ENCODE results near the gene SPOCK1. TPM values are rescaled to one million over a fixed set of nuclear protein-coding genes. Genes with fewer than 3 reads are reported as not detected.

SPOCK1 gene
- total RNA-seq, 1 donor from 2014 or later: 900 TPM

DNA sequence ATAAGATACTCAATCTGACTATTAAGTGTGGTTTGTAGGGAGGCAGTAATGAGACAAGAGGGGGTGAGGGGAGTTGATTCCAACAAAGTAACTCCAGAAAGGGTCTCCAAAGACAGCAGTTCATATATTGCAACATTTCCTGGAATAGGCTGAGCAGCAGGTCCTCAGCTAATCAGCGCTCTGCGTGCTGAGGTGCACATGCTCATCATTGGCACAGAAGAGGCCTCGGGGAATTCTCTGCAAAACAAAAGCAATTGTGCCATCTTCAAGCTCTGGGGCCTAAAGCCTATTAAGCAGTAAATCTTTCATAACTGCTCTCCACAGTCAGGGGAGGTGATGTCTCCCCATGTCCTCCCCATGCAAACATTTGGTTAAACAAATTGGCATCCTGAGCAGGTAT lies 357.3 kb downstream of the SPOCK1 start:
- Mint-ChIP-seq H3K36me3 (ENCODE audit: unreplicated experiment) (no peaks in the 10 kb centered on the region), H3K4me3 (ENCODE audit: unreplicated experiment) (no peak overlapping the region), H3K9me3 (ENCODE audit: unreplicated experiment) (no peaks in the 10 kb centered on the region), H3K27ac (ENCODE audit: unreplicated experiment) (no peak overlapping the region), H3K4me1 (ENCODE audit: unreplicated experiment) (peaks cover 35% of the 10 kb centered on the region), H3K27me3 (ENCODE audit: unreplicated experiment) (no peaks in the 10 kb centered on the region)
- TF ChIP-seq, protein P1, sequence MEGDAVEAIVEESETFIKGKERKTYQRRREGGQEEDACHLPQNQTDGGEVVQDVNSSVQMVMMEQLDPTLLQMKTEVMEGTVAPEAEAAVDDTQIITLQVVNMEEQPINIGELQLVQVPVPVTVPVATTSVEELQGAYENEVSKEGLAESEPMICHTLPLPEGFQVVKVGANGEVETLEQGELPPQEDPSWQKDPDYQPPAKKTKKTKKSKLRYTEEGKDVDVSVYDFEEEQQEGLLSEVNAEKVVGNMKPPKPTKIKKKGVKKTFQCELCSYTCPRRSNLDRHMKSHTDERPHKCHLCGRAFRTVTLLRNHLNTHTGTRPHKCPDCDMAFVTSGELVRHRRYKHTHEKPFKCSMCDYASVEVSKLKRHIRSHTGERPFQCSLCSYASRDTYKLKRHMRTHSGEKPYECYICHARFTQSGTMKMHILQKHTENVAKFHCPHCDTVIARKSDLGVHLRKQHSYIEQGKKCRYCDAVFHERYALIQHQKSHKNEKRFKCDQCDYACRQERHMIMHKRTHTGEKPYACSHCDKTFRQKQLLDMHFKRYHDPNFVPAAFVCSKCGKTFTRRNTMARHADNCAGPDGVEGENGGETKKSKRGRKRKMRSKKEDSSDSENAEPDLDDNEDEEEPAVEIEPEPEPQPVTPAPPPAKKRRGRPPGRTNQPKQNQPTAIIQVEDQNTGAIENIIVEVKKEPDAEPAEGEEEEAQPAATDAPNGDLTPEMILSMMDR (IDR thresholded peaks at IDR 0.05): no peak
- DNase-seq (ENCODE audit: extremely low spot score, unreplicated experiment): peak; percentile 4

DNA sequence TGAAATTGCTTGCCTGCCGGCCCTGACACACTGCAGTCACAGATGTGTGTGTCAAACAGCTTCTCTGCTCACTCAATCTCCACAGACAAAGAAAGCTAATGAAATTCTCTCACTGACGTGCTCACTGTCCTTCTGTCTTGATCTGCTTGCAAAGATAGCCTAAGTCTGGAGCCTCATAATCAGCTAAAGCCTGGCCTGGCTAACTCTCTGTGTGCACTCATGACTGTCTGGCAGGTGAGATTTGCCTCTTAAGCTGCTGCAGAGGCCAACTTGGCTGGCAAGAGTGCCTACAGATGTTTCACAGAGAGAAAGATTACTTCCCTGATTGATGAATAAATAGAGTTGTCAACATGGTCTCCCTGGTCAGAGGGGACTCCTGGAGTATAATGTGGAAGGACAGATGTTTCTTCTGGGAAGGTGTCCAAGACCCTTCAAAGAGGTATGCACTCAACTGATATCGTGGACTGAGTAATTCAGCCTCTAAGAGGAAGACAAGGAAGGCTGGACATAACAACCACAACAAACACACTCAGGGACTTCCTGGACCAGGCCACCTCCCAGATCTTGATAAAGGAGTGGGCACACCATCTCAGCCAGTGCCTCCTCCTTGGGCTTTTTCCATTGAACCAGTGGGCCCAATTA lies 362.0 kb downstream of the SPOCK1 start:
- Mint-ChIP-seq H3K27ac (ENCODE audit: unreplicated experiment) (no peak overlapping the region), H3K4me3 (ENCODE audit: unreplicated experiment) (no peak overlapping the region), H3K4me1 (ENCODE audit: unreplicated experiment) (peaks cover 10% of the 10 kb centered on the region), H3K36me3 (ENCODE audit: unreplicated experiment) (peaks cover 6% of the 10 kb centered on the region), H3K9me3 (ENCODE audit: unreplicated experiment) (no peaks in the 10 kb centered on the region), H3K27me3 (ENCODE audit: unreplicated experiment) (peaks cover 2% of the 10 kb centered on the region)
- DNase-seq (ENCODE audit: extremely low spot score, unreplicated experiment): no peak
- TF ChIP-seq, protein P1 (IDR thresholded peaks at IDR 0.05): no peak

DNA sequence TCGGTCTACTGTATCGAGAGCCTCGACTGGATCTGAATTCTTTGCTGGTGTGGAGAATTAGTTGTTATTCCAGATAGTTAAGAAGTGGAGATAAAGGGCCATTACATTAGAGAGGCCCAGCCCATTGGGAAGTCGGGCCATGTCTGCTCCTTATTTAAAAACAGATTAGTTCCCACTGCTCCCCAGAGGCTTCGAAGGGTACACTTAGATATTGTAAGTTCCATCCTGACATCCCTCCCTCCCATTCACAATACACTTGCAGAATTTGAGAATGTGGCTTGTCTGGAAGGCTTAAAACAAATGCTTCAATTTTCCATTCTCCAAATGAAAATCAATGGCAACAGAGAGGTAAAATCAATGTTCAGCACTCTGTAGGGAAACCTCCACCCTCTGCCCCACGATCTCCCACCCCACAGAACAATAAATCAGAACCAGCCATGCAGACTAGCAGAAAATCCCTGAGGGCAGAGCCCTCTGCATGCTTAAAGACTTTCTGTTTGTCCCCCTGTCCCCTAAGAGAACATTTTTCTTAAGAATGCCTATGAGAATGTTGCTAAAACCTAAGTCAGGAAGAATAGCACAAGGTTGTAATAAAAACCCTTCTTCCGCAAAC lies 364.1 kb downstream of the SPOCK1 start:
- DNase-seq (ENCODE audit: extremely low spot score, unreplicated experiment): no peak
- Mint-ChIP-seq H3K4me3 (ENCODE audit: unreplicated experiment) (no peak overlapping the region), H3K27ac (ENCODE audit: unreplicated experiment) (no peak overlapping the region), H3K36me3 (ENCODE audit: unreplicated experiment) (peaks cover 9% of the 10 kb centered on the region), H3K4me1 (ENCODE audit: unreplicated experiment) (peaks cover 2% of the 10 kb centered on the region), H3K27me3 (ENCODE audit: unreplicated experiment) (peaks cover 2% of the 10 kb centered on the region), H3K9me3 (ENCODE audit: unreplicated experiment) (no peaks in the 10 kb centered on the region)
- TF ChIP-seq, protein P1 (IDR thresholded peaks at IDR 0.05): no peak

DNA sequence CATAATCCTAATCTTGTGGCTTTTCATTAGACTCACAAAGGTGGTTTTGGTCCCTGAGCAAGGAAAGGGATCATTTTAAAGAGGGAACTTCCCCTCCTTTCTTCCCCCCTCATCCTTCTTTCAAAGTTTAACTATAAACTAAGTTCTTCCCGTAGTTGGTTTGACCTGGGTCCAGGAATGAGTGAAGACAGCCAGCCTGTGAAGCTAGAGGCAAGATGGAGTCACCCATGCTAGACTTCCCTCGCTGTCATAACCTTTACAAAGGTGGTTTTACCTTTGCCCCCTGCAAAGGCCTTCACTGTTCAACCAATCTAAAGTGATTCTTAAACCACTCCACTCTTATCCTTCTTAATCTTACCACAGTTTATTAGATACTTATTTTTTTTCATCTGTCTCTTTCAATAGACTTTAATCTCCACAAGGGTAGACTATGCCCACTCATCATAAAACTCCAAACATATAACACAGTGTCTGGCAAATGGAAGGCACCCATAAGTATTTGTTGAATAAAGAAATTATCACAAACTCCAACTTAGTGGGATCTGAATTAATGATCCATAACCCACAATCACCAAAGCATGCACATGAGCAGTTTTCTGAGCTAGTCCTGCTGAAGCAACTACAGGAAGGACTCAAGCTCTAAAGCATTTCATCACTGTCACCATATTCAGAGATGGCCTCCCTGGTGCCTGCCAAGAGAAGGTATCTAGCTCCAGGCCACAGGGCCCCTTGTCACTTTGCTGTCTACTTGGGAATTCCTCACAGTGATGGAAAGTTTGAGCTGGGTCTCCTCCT lies 369.0 kb downstream of the SPOCK1 start:
- H3K9me3 Mint-ChIP-seq (ENCODE audit: unreplicated experiment): peaks cover 8% of the 10 kb centered on the region
- H3K36me3 Mint-ChIP-seq (ENCODE audit: unreplicated experiment): peaks cover 18% of the 10 kb centered on the region
- peaks cover under 1% of the 10 kb centered on the region for H3K4me1 Mint-ChIP-seq (ENCODE audit: unreplicated experiment)
- H3K27me3 Mint-ChIP-seq (ENCODE audit: unreplicated experiment): peaks cover 1% of the 10 kb centered on the region
- no peak overlapping the region for H3K4me3 Mint-ChIP-seq (ENCODE audit: unreplicated experiment)
- no peak for DNase-seq (ENCODE audit: extremely low spot score, unreplicated experiment)
- TF ChIP-seq, protein P1 (IDR thresholded peaks at IDR 0.05): no peak
- no peak overlapping the region for H3K27ac Mint-ChIP-seq (ENCODE audit: unreplicated experiment)

DNA sequence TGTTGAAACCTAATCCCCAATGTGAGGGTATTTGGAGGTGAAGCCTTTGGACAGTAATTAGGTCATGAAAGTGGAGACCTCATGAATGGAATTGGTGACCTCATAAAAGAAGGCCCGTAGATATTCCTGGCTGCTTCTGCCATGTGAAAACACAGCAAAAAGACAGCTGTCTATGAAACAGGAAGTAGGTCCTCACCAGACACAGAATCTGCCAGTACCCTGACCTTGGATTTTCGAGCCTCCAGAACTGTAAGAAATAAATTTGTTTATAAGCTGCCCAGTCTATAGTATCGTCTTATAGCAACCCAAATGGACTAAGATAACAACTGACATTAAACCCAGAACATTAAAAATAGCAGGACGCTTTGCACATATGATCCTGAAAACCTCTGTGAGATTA lies 371.1 kb downstream of the SPOCK1 start:
- no peak for DNase-seq (ENCODE audit: extremely low spot score, unreplicated experiment)
- Mint-ChIP-seq H3K4me1 (ENCODE audit: unreplicated experiment) (no peaks in the 10 kb centered on the region), H3K27me3 (ENCODE audit: unreplicated experiment) (no peaks in the 10 kb centered on the region), H3K4me3 (ENCODE audit: unreplicated experiment) (no peak overlapping the region), H3K9me3 (ENCODE audit: unreplicated experiment) (peaks cover 8% of the 10 kb centered on the region), H3K27ac (ENCODE audit: unreplicated experiment) (no peak overlapping the region), H3K36me3 (ENCODE audit: unreplicated experiment) (peaks cover 14% of the 10 kb centered on the region)
- TF ChIP-seq, protein P1 (IDR thresholded peaks at IDR 0.05): no peak

All from osteocyte (in vitro differentiated cells).